Femur (tissue), 1 donor: ENCODE results near the gene ASTN1.

Experiments used
- DNase-seq: peaks from one replicate; pipeline ENCODE4 v3.0.0-alpha.2; 2017

The ASTN1 gene

GRCh38 chr1:176869577-176869976 is 294.9 kb downstream of the ASTN1 start:
- DNase-seq = no peak

DNA sequence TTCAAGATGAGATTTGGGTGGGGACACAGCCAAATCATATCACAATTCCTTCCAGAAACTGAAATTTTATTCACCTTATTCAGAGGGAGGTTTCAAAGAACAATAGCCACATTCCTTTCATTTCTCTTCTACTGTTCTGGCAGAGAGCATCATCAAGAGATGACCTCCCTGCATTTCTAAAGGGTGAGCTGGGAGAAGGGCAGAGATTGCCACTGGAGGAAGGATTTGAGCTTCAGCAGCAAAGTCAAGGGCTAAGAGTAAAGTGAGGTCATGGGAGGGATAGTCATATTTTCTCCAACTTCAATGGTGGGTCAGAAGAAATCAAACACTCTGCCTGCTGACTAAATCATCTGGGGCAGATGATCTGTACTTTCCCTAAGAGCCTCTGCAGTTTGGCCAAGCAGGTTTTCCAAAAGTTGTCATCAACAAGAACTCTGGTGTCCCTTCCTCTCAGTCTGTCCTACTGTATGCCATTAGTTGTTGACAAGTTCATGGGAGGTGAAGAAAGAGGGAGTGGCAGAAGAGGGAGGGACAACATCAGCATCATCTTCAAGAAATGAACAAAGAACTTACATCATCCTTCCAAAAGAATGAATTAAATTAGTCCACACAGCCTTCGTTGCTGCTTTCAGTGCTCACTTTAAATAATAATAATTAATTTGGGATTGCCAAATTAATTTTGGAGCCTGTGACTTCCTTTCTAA is 298.3 kb downstream of the ASTN1 start:
- DNase-seq = no peak

GRCh38 chr1:176864211-176864610 is 300.3 kb downstream of the ASTN1 start:
- no peak for DNase-seq

DNA sequence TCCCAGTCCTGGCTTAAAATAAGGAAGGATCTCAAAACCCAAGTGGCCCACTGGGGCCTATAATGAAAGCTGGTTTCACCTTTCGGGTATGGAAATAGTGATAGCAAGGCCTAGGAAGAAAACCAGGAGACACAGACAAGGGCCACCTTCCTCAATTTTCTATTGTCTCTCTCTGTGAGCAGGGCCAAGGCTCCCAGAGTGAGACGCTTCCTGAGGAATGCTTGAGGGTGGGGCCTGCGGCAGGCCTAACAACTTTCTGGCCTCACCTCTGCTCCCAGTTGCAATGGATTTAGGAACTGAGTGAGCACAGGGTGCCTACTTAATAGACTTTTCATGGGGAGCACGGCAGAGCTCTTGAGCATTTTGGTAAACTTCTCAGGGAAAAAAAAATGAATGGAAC is 300.9 kb downstream of the ASTN1 start:
- DNase-seq = no peak

DNA sequence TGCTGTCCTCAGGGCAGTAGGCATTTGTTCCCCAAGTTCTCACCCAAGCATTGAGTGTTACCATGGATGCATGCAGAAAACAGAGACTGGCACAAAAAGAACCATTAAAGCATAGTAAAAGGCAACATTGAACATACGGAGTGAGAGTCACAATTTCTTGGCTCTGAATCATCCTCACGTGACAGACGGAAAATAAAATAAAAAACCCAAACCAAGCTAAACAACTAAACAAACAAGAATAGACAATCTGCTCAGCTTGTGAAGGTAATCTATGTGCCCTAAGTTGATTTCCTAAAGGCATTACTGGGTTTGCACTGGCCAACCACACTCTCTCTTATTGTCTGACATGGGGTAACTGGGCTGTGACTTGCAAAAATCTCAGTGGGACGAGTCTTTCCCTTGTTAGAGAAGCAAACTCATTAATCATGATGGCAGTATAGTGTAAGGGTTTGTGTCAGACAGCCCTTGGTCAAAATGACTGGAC is 306.0 kb downstream of the ASTN1 start:
- no peak for DNase-seq

- DNase-seq = no peak
Measured at GRCh38 chr1:176857632-176858031, 306.9 kb downstream of the ASTN1 start.

DNA sequence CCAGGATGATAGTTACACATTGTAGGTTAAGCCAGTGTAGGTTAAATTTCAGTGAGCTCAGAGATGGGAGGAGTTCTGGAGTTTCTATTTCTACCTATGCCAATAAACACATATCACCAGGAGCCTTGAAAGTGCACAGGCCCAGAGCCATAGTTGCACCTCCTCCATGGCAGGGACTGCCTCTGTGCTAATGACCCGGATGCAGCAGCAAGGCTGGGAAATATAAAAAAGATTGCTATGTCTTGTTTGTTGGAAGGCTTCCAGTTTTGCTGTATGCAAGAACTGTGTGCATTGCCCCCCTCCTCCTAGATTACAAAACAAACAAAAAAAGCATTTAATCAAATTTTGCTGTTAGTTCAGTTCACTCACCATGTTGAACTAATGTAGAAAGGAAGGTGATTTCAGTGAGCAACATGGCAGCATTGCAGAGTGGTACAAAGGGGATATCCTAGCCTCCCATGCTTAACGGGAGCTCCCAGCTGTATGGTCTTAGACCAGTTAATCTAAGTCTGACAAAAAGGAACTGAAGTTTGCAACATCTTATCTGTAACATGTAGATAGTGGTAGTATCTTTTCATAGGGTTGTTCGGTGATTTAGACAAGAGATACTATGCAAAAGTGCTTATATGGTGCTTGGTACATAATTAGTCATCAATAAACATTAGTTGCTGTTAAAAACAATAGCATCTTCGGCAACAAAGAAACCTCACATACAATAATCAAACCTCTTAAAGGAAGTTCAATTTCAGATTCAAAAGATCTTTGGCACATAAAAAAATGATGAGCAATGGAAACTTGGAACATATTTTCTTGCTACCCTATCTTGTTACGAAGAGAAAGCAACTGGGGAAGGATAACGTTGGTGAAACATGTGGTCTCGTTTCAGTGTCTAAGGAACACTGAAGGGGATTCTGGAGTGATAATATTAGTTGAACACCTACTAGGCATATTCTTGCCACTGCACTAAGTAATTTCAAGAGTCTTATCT is 309.5 kb downstream of the ASTN1 start:
- DNase-seq = peak; percentile 27

DNA sequence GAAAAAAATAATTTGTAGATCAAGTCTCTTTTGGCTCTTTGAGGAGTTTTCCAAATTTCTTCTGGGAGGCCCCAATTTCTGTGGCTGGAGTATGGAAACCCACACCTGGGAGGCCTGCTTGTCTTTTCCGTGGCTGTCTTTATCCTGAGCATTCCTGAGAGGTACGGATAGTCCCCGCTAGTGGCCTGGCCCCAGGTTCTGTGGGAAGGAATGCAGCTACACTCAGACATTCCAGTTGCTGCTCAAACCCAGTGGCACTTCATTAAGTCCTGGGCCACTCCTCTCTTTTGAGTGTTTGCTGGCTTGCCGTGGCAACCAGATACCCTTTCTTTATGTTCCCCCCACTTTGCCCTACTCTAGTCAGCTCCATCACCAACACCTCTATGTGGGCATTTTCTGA is 310.4 kb downstream of the ASTN1 start:
- peak; percentile 35 for DNase-seq

- no peak for DNase-seq
Measured at GRCh38 chr1:176853503-176853902, 311.0 kb downstream of the ASTN1 start.

GRCh38 chr1:176852124-176852523 is 312.4 kb downstream of the ASTN1 start:
- no peak for DNase-seq

DNA sequence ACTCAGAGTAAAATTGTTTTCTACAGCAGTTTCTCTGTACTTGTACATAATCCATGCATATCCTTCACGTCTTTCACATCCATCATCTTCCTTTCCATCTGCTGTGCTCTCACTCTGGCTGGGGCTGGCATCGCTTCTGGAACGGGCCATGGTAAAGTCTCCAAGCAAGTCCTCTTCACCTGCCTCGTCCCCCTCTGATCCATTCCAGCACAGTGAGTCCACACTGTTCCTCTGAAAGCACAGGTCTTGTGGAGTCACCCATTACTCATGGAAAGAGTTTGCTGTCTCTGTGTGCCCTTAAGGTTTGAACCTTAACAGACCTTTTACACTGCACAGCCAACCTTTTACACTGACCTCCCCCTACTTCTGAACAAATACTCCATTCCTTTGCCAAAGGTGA is 313.6 kb downstream of the ASTN1 start:
- no peak for DNase-seq

GRCh38 chr1:176849281-176849680 is 315.2 kb downstream of the ASTN1 start:
- DNase-seq = no peak

- DNase-seq = no peak
Measured at GRCh38 chr1:176847052-176847451, 317.5 kb downstream of the ASTN1 start.

DNA sequence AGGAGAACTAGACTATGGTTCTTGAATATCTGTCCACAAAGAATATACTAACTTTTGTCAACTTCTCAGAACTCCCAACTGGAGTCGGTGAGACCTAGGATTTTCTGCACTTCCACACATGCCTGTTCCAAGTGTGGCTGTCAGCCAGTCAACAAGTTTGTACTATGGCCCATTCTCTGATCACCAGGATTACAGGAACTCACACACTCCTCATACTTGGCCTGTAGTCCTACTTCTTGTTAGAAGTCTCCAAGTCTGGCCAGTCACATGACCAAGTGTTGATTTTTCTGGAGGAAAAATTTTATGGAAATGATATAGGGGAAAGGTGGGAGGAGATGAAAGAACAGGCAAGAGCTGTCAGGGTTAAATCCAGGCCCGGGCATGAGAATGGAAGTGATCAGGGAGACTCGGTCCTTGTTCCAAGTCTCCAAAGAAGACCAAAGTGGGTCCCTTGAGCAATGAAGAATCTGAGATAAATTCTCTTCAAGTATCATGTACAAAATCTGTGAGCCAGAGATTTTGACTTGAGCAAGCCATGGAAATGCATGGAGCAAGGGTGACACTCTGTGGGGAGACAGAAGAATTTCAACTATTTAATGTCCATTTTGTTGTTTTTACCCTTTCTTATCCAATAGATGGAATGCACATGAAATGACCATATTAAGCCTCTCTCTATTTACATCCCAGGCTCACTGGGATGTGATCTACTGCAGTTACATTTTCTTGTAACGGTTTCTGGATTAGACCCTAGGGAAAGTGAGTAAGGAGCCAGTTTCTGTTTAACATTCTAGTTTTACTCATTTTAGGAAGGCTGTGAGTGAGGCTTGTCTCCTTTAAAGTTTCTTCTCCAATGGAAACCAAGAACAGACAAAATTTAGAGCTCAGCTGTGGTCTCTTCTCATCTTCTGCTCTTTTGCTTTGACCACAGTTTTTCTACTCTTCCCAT is 320.9 kb downstream of the ASTN1 start:
- peak; percentile 80 for DNase-seq

DNA sequence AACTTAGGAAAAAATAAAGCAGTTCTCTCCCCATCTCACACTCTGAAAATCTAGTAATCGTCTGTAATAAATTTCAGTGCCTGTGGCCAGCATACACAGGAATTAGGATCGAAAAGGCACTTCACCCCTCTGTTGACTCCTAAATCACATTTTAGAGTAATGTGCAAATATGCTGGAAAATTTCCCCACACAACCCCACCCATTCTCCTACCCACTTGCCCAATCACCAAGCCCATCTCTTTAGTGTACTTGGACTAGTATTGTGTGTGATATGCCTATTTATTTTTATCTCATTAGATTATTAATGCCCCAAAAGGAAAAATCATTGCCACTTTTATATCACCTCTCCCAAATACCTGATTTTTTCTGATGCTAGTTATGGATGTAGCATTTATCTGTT is 323.3 kb downstream of the ASTN1 start:
- DNase-seq = no peak

- DNase-seq = no peak
Measured at GRCh38 chr1:176839216-176839615, 325.3 kb downstream of the ASTN1 start.

DNA sequence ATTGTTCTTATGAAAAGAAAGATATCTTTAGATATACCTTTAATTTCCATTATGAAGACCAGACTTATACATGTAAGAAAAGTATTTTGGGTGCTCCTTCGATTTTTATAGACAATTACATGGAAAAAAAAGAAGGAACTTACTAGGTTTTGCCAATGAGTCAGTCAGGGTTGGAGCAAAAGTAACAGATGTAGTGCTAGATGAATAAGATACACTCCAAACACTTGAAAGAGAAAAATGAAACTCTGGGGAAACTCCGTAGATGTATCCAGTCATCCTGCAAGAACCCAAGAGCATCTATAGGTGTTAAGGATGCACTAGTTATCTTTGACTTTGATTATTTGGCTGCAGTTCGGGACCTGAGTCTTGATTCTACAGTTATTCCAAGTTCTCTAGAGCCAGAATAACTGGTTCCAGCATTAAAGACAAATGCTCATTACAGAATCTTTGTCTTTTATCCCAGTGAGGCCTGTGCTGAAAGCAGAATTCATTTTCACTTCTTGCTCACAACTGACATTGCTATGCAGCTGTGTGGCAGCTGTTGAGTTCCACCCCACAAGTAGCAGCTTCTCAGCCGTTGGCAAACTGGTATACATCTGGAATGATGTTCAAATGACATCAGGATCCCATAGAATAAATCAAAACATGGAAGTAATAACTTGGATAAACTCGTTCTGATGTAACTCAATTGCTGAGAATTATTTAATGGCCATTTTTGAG is 326.1 kb downstream of the ASTN1 start:
- DNase-seq = no peak

- no peak for DNase-seq
Measured at GRCh38 chr1:176837708-176838107, 326.8 kb downstream of the ASTN1 start.

DNA sequence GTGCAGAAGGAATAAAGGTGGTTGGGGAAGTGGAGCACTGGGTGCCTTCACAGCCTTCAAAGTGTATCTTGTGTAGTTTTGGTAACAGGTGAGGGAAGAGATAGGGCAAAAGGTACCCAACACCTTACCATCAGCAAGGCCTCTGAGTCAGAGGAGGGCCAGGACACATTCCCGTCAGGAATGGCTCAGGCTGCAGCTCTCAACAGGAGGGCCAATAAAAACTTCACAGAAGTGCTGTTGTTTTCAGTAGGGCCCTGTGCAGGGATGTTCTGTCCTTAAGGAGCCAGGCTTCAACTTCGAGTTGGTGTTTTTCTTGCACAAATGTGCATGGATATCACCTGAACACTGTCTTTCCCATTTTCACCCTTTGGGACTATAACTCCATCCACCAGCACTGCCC is 333.4 kb downstream of the ASTN1 start:
- no peak for DNase-seq

DNA sequence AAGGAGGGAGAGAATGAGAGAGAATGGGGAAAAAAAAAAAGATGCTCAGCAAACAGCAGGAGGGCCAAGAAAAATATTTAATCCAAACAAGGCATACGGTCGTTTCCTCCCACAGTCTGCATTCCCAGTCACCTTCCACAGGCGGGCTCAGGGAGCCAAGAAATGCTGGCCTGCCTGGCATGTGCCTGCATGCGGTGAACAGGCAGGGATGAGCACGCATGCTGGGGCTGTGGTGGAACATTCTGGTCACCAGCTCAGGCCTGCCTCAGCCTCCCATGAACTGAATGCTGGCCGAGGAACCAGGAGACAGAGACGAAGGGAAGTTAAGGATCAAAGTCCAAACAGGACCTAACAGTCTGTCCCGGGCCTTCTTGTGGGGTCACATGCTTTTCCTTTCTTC is 335.3 kb downstream of the ASTN1 start:
- DNase-seq = peak; percentile 32

DNA sequence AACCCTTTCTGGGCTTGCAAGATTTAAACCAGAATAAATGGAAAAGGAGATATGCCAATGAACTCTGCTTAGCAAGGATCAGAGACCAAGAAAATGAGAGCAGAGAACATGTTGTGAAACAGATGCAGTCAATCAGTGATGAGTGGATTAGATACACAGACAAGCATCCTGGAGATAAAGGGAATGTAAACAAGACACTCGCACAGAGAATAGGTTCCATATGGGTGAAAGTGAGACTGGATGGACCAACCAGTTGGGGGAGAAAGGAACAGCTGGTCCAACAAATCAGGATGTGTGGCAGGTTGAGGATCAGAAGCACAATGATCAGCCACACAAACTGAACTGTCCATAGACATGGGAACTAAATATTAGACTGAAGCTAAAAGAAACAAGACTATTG is 338.2 kb downstream of the ASTN1 start:
- DNase-seq = no peak

- DNase-seq = peak; percentile 53
Measured at GRCh38 chr1:176820391-176821031, 344.0 kb downstream of the ASTN1 start.
